ENCODE results near the gene XPR1.
A peak's percentile ranks its signal among the peaks of the same experiment; 100 is the strongest.

The XPR1 gene

DNA sequence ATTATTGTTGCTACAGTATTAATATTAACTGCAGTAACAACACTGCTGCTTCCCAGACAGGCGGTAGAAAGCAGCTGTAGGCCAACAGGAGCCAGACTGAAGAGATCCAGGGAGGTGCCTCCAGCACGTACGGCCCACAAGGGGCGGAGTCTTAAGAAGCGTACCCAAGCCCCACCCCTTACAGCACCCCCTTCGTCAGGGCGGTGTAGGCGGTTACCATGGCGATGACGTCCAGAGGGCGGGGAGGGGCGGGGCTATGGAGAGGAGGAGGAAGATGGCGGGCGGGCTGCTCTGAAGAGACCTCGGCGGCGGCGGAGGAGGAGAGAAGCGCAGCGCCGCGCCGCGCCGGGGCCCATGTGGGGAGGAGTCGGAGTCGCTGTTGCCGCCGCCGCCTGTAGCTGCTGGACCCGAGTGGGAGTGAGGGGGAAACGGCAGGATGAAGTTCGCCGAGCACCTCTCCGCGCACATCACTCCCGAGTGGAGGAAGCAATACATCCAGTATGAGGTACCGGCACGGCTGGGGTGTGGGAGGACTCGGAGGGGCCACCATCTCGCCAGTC is at the start of gene XPR1:
XPR1 (plus strand) TSS at position 257 of the 560 bp plus-strand sequence; CDS start at position 437, 180 bp downstream.
- peak; percentile 86 for DNase-seq (ENCODE audit: low read depth, low spot score)

GRCh38 chr1:180584869-180585268 is 47.0 kb upstream of the XPR1 start:
- no peak for DNase-seq (ENCODE audit: low read depth, low spot score)

GRCh38 chr1:180585994-180586359 is 45.8 kb upstream of the XPR1 start:
- DNase-seq (ENCODE audit: low read depth, low spot score), result no peak

- DNase-seq (ENCODE audit: low read depth, low spot score), result no peak
These were observed 45.1 kb upstream of the XPR1 start for GRCh38 chr1:180586671-180587155.

- no peak for DNase-seq (ENCODE audit: low read depth, low spot score)
These were observed 43.7 kb upstream of the XPR1 start for GRCh38 chr1:180588121-180588520.

DNA sequence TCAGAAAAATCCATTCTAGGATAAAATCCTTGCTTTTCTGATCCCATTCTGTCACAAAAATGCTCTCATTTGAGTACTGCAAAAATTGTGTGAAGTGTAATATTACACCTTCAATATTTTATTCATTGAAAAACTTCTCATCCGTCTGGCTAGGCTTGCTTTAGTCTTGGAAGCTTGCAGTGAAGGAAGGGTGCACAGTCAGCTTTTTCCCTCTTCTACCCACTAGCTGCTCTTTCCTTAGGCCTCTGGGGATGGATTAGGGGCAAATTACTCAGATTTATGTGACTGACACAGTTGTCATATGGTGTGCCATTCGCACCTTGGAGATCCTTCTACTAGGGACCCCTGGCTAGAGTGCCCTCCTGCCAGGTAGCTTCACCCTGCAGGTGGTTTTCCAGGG is 40.9 kb upstream of the XPR1 start:
- no peak for DNase-seq (ENCODE audit: low read depth, low spot score)

- no peak for DNase-seq (ENCODE audit: low read depth, low spot score)
These were observed 38.4 kb upstream of the XPR1 start for GRCh38 chr1:180593382-180593781.

DNA sequence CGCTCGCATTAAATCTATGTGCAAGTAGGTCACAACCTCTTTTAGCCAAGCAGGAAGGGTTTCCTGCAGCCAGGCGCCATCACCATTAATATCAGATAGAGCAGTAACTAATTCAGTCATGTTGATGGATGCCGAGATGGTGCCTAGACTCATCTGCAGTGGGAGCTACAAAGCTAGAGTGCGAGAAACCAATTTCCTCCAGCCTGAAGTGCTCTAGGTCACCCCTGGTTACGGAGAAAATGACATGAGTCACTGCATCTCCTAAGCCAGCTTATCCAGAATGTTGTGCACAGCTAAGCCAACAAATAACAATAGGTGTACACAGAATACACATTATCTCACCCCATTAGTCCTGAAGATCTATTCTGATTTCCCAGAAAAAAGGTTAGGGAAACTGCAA is 37.1 kb upstream of the XPR1 start:
- DNase-seq (ENCODE audit: low read depth, low spot score), result no peak

GRCh38 chr1:180595966-180596365 is 35.9 kb upstream of the XPR1 start:
- DNase-seq (ENCODE audit: low read depth, low spot score), result no peak

DNA sequence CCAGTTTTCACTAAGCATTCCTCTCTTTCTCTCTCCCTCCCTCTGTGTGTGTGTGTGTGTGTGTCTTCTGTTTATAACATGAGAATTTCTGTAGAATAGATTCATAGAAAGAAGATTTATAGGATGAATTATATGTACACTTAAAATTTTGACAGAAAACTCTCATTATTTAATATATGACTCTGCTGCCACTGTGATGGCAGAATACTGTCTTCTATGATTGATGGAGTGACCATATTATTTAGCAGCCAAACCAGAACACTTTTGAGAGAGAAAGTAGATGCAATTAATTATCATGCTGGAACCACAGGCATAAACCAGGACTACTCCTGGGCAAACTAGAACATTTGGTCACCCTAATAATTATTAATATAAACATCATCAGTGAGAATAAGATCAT is 34.3 kb upstream of the XPR1 start:
- no peak for DNase-seq (ENCODE audit: low read depth, low spot score)

GRCh38 chr1:180598333-180598974 is 33.4 kb upstream of the XPR1 start:
- DNase-seq (ENCODE audit: low read depth, low spot score), result no peak

- no peak for DNase-seq (ENCODE audit: low read depth, low spot score)
These were observed 31.5 kb upstream of the XPR1 start for GRCh38 chr1:180600343-180600742.

- no peak for DNase-seq (ENCODE audit: low read depth, low spot score)
These were observed 30.3 kb upstream of the XPR1 start for GRCh38 chr1:180601512-180601911.

DNA sequence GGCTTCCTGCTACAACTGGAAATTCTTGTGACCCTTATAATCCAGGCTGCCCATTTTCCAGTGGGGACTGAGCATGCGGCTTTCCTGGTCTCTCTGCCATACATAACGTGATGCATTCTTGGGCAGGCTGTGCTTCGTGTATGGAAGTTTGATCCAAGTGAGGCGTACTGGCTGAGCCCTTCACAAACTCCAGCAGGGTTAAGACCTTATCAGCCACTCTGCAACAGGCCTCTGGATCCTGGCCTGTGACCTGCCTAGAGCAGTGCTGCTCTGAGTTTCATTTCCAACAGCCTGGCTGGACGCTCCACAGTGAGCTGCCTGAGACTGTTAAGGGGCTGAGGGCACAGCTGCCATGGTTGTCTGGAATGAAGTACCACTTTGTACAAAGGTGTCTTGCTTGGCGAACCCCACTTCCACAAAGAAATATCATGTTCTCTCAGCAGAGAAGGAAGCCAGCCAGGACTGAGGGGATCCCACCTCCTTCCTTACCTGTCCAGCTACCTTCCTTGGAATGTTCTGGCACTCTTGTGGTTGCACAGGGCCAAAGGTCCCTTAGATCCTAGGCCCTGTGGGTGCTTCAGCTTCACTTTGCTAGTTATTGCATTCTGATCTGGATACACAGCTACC is 28.5 kb upstream of the XPR1 start:
- no peak for DNase-seq (ENCODE audit: low read depth, low spot score)

- DNase-seq (ENCODE audit: low read depth, low spot score), result no peak
These were observed 28.0 kb upstream of the XPR1 start for GRCh38 chr1:180603850-180604226.

GRCh38 chr1:180606155-180606554 is 25.7 kb upstream of the XPR1 start:
- no peak for DNase-seq (ENCODE audit: low read depth, low spot score)

- DNase-seq (ENCODE audit: low read depth, low spot score), result no peak
These were observed 21.9 kb upstream of the XPR1 start for GRCh38 chr1:180609643-180610555.

GRCh38 chr1:180610556-180611015 is 21.2 kb upstream of the XPR1 start:
- no peak for DNase-seq (ENCODE audit: low read depth, low spot score)

GRCh38 chr1:180611016-180611930 is 20.5 kb upstream of the XPR1 start:
- DNase-seq (ENCODE audit: low read depth, low spot score), result no peak

DNA sequence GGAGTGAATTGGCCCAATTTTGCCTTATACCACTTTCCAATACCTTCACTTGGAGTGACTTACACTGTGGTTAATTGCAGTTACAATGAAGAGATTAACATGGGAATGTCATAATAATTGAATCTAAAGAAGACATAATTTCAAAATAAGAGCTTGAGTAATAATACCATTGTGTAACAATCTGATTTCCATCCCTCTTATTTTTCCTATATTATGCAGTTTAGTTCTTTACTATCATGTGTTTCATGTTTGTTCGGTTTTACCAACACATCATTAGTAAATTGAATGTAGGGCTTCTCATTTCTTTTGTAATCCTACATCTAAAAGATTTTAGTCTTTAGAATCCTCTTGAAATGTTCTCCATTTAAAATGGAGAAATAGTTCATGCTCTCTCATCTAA is 19.2 kb upstream of the XPR1 start:
- DNase-seq (ENCODE audit: low read depth, low spot score), result no peak

DNA sequence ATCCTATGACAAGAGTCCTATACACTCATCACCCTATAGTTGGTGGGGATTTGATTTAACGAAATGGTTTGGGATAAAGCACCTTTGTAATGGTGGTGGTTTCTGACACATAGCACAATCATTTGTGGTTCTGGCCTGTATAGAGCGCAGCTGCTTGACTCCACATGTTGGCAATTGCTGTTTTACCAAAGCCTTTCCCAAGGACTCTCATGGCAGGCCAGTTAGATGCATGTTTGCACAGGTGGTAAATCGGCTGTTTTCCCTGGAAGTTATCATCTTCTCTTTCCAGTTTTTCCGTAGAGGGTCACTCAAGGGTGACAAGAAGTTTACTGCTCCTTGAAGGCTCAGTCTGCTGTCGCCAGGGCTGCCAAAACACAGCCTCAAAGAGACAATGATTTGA is 17.1 kb upstream of the XPR1 start:
- DNase-seq (ENCODE audit: low read depth, low spot score), result no peak

All from iPS DF 19.7 (cell line).